ENCODE results near the gene APLP2.
"Not testable (repeated sequence)": the region's sequence is repeated elsewhere in the genome, so short reads cannot be mapped to it uniquely, and the experiment has no call there.

GRCh38 chr11:130108671-130109070, 39.0 kb downstream of the APLP2 start:
- TF ChIP-seq CTCF (IDR thresholded peaks at IDR 0.05; ENCODE audit: low read depth, low read length); POLR2A (IDR thresholded peaks at IDR 0.05; ENCODE audit: extremely low read depth, insufficient read length); MAX (IDR thresholded peaks at IDR 0.05; ENCODE audit: low read depth, low read length); MYC (IDR thresholded peaks at IDR 0.05; ENCODE audit: low read depth, low read length): not testable (repeated sequence)
